Endothelial cell (in vitro differentiated cells): Measurements from ENCODE around the gene KRT6A. TPM values are rescaled to one million over a fixed set of nuclear protein-coding genes. Genes with fewer than 3 reads are reported as not detected.

Experiments
- DNase-seq: peaks from one replicate; pipeline ENCODE4 v3.0.0; 2021; ENCODE audit warnings: low spot score
- H3K27ac Mint-ChIP-seq: one replicate; pipeline ENCODE4 v1.8.0; 2021; ENCODE audit warnings: mixed read lengths, inconsistent platforms; ENCODE audit not compliant: unreplicated experiment
- H3K27me3 Mint-ChIP-seq: one replicate; pipeline ENCODE4 v1.8.0; 2021; ENCODE audit warnings: mild to moderate bottlenecking, moderate library complexity, mixed read lengths, inconsistent platforms; ENCODE audit not compliant: unreplicated experiment
- H3K36me3 Mint-ChIP-seq: one replicate; pipeline ENCODE4 v1.8.0; 2021; ENCODE audit warnings: mild to moderate bottlenecking, low read depth, mixed read lengths, inconsistent platforms; ENCODE audit not compliant: unreplicated experiment
- H3K4me1 Mint-ChIP-seq: one replicate; pipeline ENCODE4 v1.8.0; 2021; ENCODE audit warnings: mild to moderate bottlenecking, mixed read lengths, inconsistent platforms; ENCODE audit not compliant: unreplicated experiment
- H3K4me3 Mint-ChIP-seq: one replicate; pipeline ENCODE4 v1.8.0; 2021; ENCODE audit warnings: mild to moderate bottlenecking, mixed read lengths, inconsistent platforms; ENCODE audit not compliant: unreplicated experiment
- H3K9me3 Mint-ChIP-seq: one replicate; pipeline ENCODE4 v1.8.0; 2021; ENCODE audit warnings: mixed read lengths, inconsistent platforms; ENCODE audit not compliant: unreplicated experiment
- CTCF ChIP-seq: fragments of 200-600 bp; sonication (generic); IDR thresholded peaks from one replicate; pipeline ENCODE4 v1.5.0; 2021; ENCODE audit warnings: antibody characterized with exemption; ENCODE audit not compliant: unreplicated experiment
- total RNA-seq: library from RNA; stranded (reverse); fragmentation: NEBNext Ultra II Directional; extraction: Animal tissue kit (Norgen Biotek cat#: 25700); gene quantifications from one replicate; pipeline ENCODE4 v1.2.1, GENCODE V29; 2021; ENCODE audit not compliant: unreplicated experiment

The KRT6A gene
- total RNA-seq, 1 donor from 2014 or later = not detected

DNA sequence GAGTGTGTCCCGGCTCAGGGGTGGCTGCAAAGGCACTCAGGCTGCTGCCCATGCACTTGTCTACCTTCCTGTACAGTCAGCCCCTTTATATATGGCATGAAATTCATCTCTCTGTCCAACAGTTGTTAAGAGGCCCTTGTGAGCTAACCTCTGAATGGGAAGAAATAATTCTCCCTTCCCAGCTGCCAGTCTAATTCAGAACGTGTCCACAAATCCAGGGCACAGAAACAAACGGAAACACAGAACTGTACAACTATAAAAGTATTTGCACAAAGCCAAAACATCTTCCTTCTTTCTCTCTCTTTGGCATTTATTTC is 26.3 kb upstream of the KRT6A start:
- Mint-ChIP-seq H3K27me3 (no peaks in the 10 kb centered on the region), H3K9me3 (no peaks in the 10 kb centered on the region), H3K36me3 (no peaks in the 10 kb centered on the region), H3K4me1 (no peaks in the 10 kb centered on the region), H3K27ac (no peak overlapping the region), H3K4me3 (no peak overlapping the region)
- DNase-seq = no peak
- no peak for TF ChIP-seq CTCF

DNA sequence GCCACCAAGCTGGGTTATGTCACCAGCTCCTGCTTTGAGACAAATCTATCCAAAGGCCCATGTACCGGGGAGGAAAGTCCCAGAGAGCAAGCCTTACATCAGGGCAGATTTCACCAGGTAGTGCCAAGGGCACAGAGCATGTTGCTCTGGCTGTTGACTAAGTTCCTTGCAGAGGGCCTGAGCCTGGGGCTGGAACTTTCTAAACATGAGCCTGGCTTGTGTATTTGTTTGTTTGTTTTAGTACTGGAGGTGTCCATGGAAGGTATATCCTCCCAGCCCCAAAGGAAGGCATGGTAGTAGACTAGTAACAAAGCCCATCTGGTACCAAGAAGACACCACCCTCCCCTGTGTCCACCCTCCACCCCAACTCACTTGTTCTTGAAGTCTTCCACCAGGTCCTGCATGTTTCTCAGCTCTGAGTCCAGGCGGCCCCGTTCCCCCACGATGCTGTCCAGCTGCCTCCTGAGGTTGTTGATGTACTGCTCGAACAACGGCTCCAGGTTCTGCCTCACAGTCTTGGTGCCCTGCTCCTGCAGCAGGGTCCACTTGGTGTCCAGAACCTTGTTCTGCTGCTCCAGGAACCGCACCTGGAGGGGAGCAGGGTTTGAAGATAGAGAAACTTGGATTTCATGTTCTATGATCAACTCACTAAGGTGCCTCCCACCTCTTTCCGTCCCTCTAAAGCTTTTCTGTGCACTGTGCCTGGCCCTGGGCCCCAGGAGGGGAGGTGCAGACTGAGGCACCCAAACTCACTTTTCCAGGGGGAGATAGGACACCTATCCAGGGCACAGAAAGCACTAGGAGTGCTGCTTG is 25.7 kb upstream of the KRT6A start:
- H3K36me3 Mint-ChIP-seq = no peaks in the 10 kb centered on the region
- no peaks in the 10 kb centered on the region for H3K4me1 Mint-ChIP-seq
- H3K27me3 Mint-ChIP-seq = no peaks in the 10 kb centered on the region
- DNase-seq = no peak
- no peak overlapping the region for H3K27ac Mint-ChIP-seq
- no peak for TF ChIP-seq CTCF
- H3K9me3 Mint-ChIP-seq = no peaks in the 10 kb centered on the region
- H3K4me3 Mint-ChIP-seq = no peak overlapping the region

DNA sequence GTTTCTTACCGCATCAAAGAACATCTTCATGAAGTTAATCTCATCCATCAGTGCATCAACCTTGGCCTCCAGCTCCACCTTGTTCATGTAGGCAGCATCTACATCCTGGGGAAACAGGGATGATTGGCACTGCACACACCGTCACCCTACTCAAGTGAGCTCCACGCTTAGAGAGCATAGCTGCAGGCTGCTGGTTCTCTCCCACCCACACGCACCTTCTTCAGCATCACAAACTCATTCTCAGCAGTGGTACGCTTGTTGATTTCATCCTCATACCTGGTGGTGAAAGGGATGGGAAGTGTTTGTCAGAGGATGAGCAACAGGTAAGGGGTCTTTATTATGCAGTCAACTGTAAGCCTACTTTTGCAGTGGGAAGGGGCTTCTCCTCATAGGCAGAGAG is 24.8 kb upstream of the KRT6A start:
- H3K36me3 Mint-ChIP-seq = no peaks in the 10 kb centered on the region
- H3K27ac Mint-ChIP-seq = no peak overlapping the region
- H3K4me1 Mint-ChIP-seq = no peaks in the 10 kb centered on the region
- H3K9me3 Mint-ChIP-seq = no peaks in the 10 kb centered on the region
- no peaks in the 10 kb centered on the region for H3K27me3 Mint-ChIP-seq
- no peak for DNase-seq
- TF ChIP-seq CTCF = no peak
- no peak overlapping the region for H3K4me3 Mint-ChIP-seq

GRCh38 chr12:52517005-52517835 is 24.2 kb upstream of the KRT6A start:
- Mint-ChIP-seq H3K4me3 (no peak overlapping the region), H3K36me3 (no peaks in the 10 kb centered on the region), H3K27me3 (no peaks in the 10 kb centered on the region), H3K4me1 (no peaks in the 10 kb centered on the region), H3K27ac (no peak overlapping the region), H3K9me3 (no peaks in the 10 kb centered on the region)
- no peak for TF ChIP-seq CTCF
- no peak for DNase-seq
